Cerebellar cortex (tissue), 1 donor: ENCODE measurements around the gene SHKBP1.
"Not testable (repeated sequence)": the region's sequence is repeated elsewhere in the genome, so short reads cannot be mapped to it uniquely, and the experiment has no call there.

Experiments used
- DNase-seq: peaks from one replicate; pipeline ENCODE4 v3.0.0-alpha.2; 2015; ENCODE audit warnings: low spot score

The SHKBP1 gene

GRCh38 chr19:40617961-40618360 is 41.3 kb downstream of the SHKBP1 start:
- no peak for DNase-seq

- no peak for DNase-seq
Measured at GRCh38 chr19:40619333-40620160, 42.9 kb downstream of the SHKBP1 start.

- no peak for DNase-seq
Measured at GRCh38 chr19:40620161-40620485, 43.5 kb downstream of the SHKBP1 start.

- no peak for DNase-seq
Measured at GRCh38 chr19:40621283-40621682, 44.6 kb downstream of the SHKBP1 start.

- no peak for DNase-seq
Measured at GRCh38 chr19:40621966-40622772, 45.5 kb downstream of the SHKBP1 start.

- no peak for DNase-seq
Measured at GRCh38 chr19:40622773-40623075, 46.1 kb downstream of the SHKBP1 start.

GRCh38 chr19:40623403-40624251 is 47.0 kb downstream of the SHKBP1 start:
- DNase-seq = peak; percentile 29

- DNase-seq = not testable (repeated sequence)
Measured at GRCh38 chr19:40624369-40625153, 47.9 kb downstream of the SHKBP1 start.

GRCh38 chr19:40625406-40626120 is 48.9 kb downstream of the SHKBP1 start:
- no peak for DNase-seq

- no peak for DNase-seq
Measured at GRCh38 chr19:40626918-40627317, 50.2 kb downstream of the SHKBP1 start.

GRCh38 chr19:40627486-40628279 is 51.0 kb downstream of the SHKBP1 start:
- DNase-seq = no peak

GRCh38 chr19:40629346-40629745 is 52.7 kb downstream of the SHKBP1 start:
- DNase-seq = no peak

GRCh38 chr19:40630571-40631160 is 54.0 kb downstream of the SHKBP1 start:
- DNase-seq = no peak

- no peak for DNase-seq
Measured at GRCh38 chr19:40632311-40633036, 55.8 kb downstream of the SHKBP1 start.

- no peak for DNase-seq
Measured at GRCh38 chr19:40633207-40633606, 56.5 kb downstream of the SHKBP1 start.

- DNase-seq = no peak
Measured at GRCh38 chr19:40638327-40638726, 61.7 kb downstream of the SHKBP1 start.

- DNase-seq = no peak
Measured at GRCh38 chr19:40639638-40639982, 62.9 kb downstream of the SHKBP1 start.

GRCh38 chr19:40640744-40641143 is 64.1 kb downstream of the SHKBP1 start:
- no peak for DNase-seq
